H9 (cell line): ENCODE measurements around the gene DAB1. TPM values are rescaled to one million over a fixed set of nuclear protein-coding genes. Genes with fewer than 3 reads are reported as not detected.

Experiments
- DNase-seq: peaks from one replicate; pipeline ENCODE4 v3.0.0-alpha.2; 2017
- H2AFZ ChIP-seq: one replicate; pipeline ENCODE4 v1.6.1; 2013; ENCODE audit warnings: mild to moderate bottlenecking, low read length, control low read depth, moderate library complexity
- H2AK5ac ChIP-seq: 2 replicates; pipeline ENCODE4 v1.6.1; 2013; ENCODE audit warnings: low read length, control low read depth, mixed read lengths; ENCODE audit not compliant: insufficient read length
- H2BK120ac ChIP-seq: one replicate; pipeline ENCODE4 v1.6.1; 2013; ENCODE audit warnings: low read depth, mild to moderate bottlenecking, low read length, control low read depth, inconsistent platforms; ENCODE audit not compliant: poor library complexity, severe bottlenecking
- H2BK12ac ChIP-seq: 2 replicates; pipeline ENCODE4 v1.6.1; 2013; ENCODE audit warnings: low read length, control low read depth, mixed read lengths, low read depth; ENCODE audit not compliant: insufficient read length
- H2BK15ac ChIP-seq: 2 replicates; pipeline ENCODE4 v1.6.1; 2013; ENCODE audit warnings: low read depth, low read length, control low read depth
- H2BK20ac ChIP-seq: one replicate; pipeline ENCODE4 v1.6.1; 2013; ENCODE audit warnings: low read depth, mild to moderate bottlenecking, low read length, control low read depth, inconsistent platforms; ENCODE audit not compliant: poor library complexity, severe bottlenecking
- H2BK5ac ChIP-seq: 2 replicates; pipeline ENCODE4 v1.6.1; 2013; ENCODE audit warnings: low read length, control low read depth, mixed read lengths; ENCODE audit not compliant: insufficient read length
- H3K14ac ChIP-seq: 2 replicates; pipeline ENCODE4 v1.6.1; 2013; ENCODE audit warnings: low read length, control low read depth; ENCODE audit not compliant: insufficient read depth
- H3K18ac ChIP-seq: 2 replicates; pipeline ENCODE4 v1.6.1; 2013; ENCODE audit warnings: low read depth, mild to moderate bottlenecking, mixed read lengths, low read length, control low read depth; ENCODE audit not compliant: insufficient read length
- H3K23ac ChIP-seq: 2 replicates; pipeline ENCODE4 v1.6.1; 2013; ENCODE audit warnings: low read length, control low read depth, mixed read lengths, low read depth; ENCODE audit not compliant: insufficient read length
- H3K23me2 ChIP-seq: 2 replicates; pipeline ENCODE4 v1.6.1; 2013; ENCODE audit warnings: low read depth, mild to moderate bottlenecking, mixed read lengths, low read length, control low read depth; ENCODE audit not compliant: insufficient read length, poor library complexity, severe bottlenecking
- H3K27ac ChIP-seq: 2 replicates; pipeline ENCODE4 v1.5.1; 2013; ENCODE audit warnings: low read length, control low read depth, mixed read lengths, low read depth; ENCODE audit not compliant: insufficient read length
- H3K27me3 ChIP-seq: 2 replicates; pipeline ENCODE4 v1.6.1; 2013; ENCODE audit warnings: low read length, control low read depth, inconsistent platforms; ENCODE audit not compliant: insufficient read depth
- H3K4ac ChIP-seq: 2 replicates; pipeline ENCODE4 v1.6.1; 2013; ENCODE audit warnings: low read depth, mild to moderate bottlenecking, control low read depth, inconsistent platforms, low read length, moderate library complexity
- H3K4me1 ChIP-seq: 2 replicates; pipeline ENCODE4 v1.6.1; 2013; ENCODE audit warnings: low read length, control low read depth, inconsistent platforms; ENCODE audit not compliant: insufficient read depth
- H3K4me2 ChIP-seq: 2 replicates; pipeline ENCODE4 v1.6.1; 2013; ENCODE audit warnings: low read length, control low read depth, mixed read lengths; ENCODE audit not compliant: insufficient read length, insufficient read depth
- H3K56ac ChIP-seq: 2 replicates; pipeline ENCODE4 v1.6.1; 2013; ENCODE audit warnings: low read depth, mild to moderate bottlenecking, mixed read lengths, low read length, control low read depth; ENCODE audit not compliant: insufficient read length
- H3K79me1 ChIP-seq: 2 replicates; pipeline ENCODE4 v1.6.1; 2013; ENCODE audit warnings: low read depth, mild to moderate bottlenecking, moderate library complexity, low read length, control low read depth, inconsistent platforms; ENCODE audit not compliant: insufficient read depth, poor library complexity, severe bottlenecking
- H3K79me2 ChIP-seq: 2 replicates; pipeline ENCODE4 v1.6.1; 2013; ENCODE audit warnings: low read length, control low read depth, inconsistent platforms; ENCODE audit not compliant: insufficient read depth
- H3K9ac ChIP-seq: 2 replicates; pipeline ENCODE4 v1.6.1; 2013; ENCODE audit warnings: low read length, control low read depth, mixed read lengths; ENCODE audit not compliant: insufficient read length; ENCODE audit errors: extremely low read depth
- H3K9me3 ChIP-seq: one replicate; pipeline ENCODE4 v1.6.1; 2013; ENCODE audit warnings: low read depth, low read length, inconsistent platforms; ENCODE audit not compliant: control insufficient read depth
- H3T11ph ChIP-seq: one replicate; pipeline ENCODE4 v1.6.1; 2013; ENCODE audit warnings: mild to moderate bottlenecking, low read length, control low read depth, inconsistent platforms
- H4K20me1 ChIP-seq: one replicate; pipeline ENCODE4 v1.6.1; 2013; ENCODE audit not compliant: control insufficient read depth, insufficient read length, insufficient read depth
- H4K5ac ChIP-seq: 2 replicates; pipeline ENCODE4 v1.6.1; 2013; ENCODE audit warnings: low read depth, mild to moderate bottlenecking, mixed read lengths, low read length, control low read depth; ENCODE audit not compliant: insufficient read length
- H4K8ac ChIP-seq: replicated peaks from 2 replicates; pipeline ENCODE4 v1.6.1; 2013; ENCODE audit warnings: low read length, control low read depth, mixed read lengths, low read depth; ENCODE audit not compliant: insufficient read length
- H4K91ac ChIP-seq: 2 replicates; pipeline ENCODE4 v1.6.1; 2013; ENCODE audit warnings: low read depth, mild to moderate bottlenecking, moderate library complexity, mixed read lengths, low read length, control low read depth; ENCODE audit not compliant: insufficient read length
- H3K27ac Mint-ChIP-seq, 3 experiments: 2 replicates in 2 of 3; 3 replicates in 1 of 3; pipeline ENCODE4 v1.8.0; 2020 to 2021; ENCODE audit warnings: mixed read lengths in 3 of 3, mild to moderate bottlenecking in 1 of 3, moderate library complexity in 1 of 3
- H3K27me3 Mint-ChIP-seq: 2 replicates; pipeline ENCODE4 v1.8.0; 2021; ENCODE audit warnings: low read depth, mild to moderate bottlenecking, moderate library complexity, mixed read lengths
- H3K36me3 Mint-ChIP-seq, 3 experiments: 2 replicates in 2 of 3; 3 replicates in 1 of 3; pipeline ENCODE4 v1.8.0; 2020 to 2021; ENCODE audit warnings: low read depth in 3 of 3, mixed read lengths in 3 of 3; ENCODE audit not compliant: insufficient read depth in 1 of 3
- H3K4me1 Mint-ChIP-seq, 2 experiments: 2 replicates each; pipeline ENCODE4 v1.8.0; 2020; ENCODE audit warnings: mixed read lengths in 2 of 2
- H3K4me3 Mint-ChIP-seq, 2 experiments: 2 replicates in 1 of 2; 3 replicates in 1 of 2; pipeline ENCODE4 v1.8.0; 2020 to 2021; ENCODE audit warnings: mild to moderate bottlenecking in 2 of 2, mixed read lengths in 2 of 2, moderate library complexity in 1 of 2
- H3K9me3 Mint-ChIP-seq, 2 experiments: 2 replicates in 1 of 2; 3 replicates in 1 of 2; pipeline ENCODE4 v1.8.0; 2020; ENCODE audit warnings: mild to moderate bottlenecking in 2 of 2, mixed read lengths in 2 of 2, moderate library complexity in 1 of 2
- WGBS: extraction: QIAGEN DNeasy Blood & Tissue Kit; methylation state at CpG from one replicate; pipeline ENCODE4 v1.1.7; 2013; ENCODE audit warnings: missing lambda C conversion rate, low lambda C conversion rate, mixed read lengths; ENCODE audit not compliant: insufficient read length; ENCODE audit errors: extremely low coverage; 5-methylcytosine and 5-hydroxymethylcytosine counted together
- total RNA-seq: library from RNA; stranded (reverse); gene quantifications from 2 replicates; pipeline ENCODE4 v1.2.1, GENCODE V29; 2021
- TF ChIP-seq, protein P1 (sequence below): fragments of 200-600 bp; sonication (generic); conservative IDR thresholded peaks from 3 replicates; pipeline ENCODE4 v1.8.0; 2021; ENCODE audit warnings: antibody characterized with exemption, mild to moderate bottlenecking

Gene DAB1
- total RNA-seq, 1 experiment from 2014 or later: 9.3 TPM

DNA sequence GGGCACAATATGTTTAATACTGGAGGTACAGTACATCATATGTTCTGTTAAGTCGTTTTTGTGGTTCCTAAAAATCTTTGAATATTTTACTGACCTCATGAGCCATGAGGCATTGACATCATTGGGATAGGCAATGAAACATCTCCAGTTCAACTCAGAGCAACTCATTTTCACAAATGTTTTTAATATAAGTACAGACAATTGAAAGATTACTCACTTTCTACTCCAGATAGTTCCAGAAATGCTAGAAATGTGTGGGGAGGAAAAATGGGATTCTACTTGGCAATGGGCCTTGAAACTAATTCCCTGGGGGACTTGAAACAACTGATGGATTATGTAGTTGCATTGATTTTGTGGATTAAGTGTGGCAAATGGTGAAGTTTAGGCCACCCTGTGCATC, 450.9 kb downstream of the DAB1 start:
- H2BK5ac ChIP-seq: no peak overlapping the region

More for the DNA sequence above, 450.9 kb downstream of the DAB1 start:
- H3K4me2 ChIP-seq: no peak overlapping the region
- no peak overlapping the region for H3K56ac ChIP-seq
- no peaks in the 10 kb centered on the region for H3K4me1 ChIP-seq
- H4K20me1 ChIP-seq: no peaks in the 10 kb centered on the region
- H2AFZ ChIP-seq: no peak overlapping the region
- H3K9ac ChIP-seq: no peak overlapping the region
- H2BK120ac ChIP-seq: no peak overlapping the region
- H2AK5ac ChIP-seq: no peak overlapping the region
- H3K18ac ChIP-seq: no peak overlapping the region
- H3K9me3 ChIP-seq: no peaks in the 10 kb centered on the region
- H4K5ac ChIP-seq: no peak overlapping the region
- H2BK12ac ChIP-seq: no peak overlapping the region
- 0 out of 4 replicates have a peak, but pooled peaks cover 0 to 2% of the 10 kb centered on the region in 2 experiments for H3K4me1 Mint-ChIP-seq
- WGBS: no CpG with 5 or more reads among the region's 1 CpG
- no peaks in the 10 kb centered on the region for H3K36me3 Mint-ChIP-seq
- no peaks in the 10 kb centered on the region for H3K9me3 Mint-ChIP-seq
- no peak overlapping the region for H3T11ph ChIP-seq
- H3K4me3 Mint-ChIP-seq: no peak overlapping the region
- no peak overlapping the region for H3K14ac ChIP-seq
- no peak for DNase-seq
- H4K8ac ChIP-seq: no peak overlapping the region
- TF ChIP-seq, protein P1, sequence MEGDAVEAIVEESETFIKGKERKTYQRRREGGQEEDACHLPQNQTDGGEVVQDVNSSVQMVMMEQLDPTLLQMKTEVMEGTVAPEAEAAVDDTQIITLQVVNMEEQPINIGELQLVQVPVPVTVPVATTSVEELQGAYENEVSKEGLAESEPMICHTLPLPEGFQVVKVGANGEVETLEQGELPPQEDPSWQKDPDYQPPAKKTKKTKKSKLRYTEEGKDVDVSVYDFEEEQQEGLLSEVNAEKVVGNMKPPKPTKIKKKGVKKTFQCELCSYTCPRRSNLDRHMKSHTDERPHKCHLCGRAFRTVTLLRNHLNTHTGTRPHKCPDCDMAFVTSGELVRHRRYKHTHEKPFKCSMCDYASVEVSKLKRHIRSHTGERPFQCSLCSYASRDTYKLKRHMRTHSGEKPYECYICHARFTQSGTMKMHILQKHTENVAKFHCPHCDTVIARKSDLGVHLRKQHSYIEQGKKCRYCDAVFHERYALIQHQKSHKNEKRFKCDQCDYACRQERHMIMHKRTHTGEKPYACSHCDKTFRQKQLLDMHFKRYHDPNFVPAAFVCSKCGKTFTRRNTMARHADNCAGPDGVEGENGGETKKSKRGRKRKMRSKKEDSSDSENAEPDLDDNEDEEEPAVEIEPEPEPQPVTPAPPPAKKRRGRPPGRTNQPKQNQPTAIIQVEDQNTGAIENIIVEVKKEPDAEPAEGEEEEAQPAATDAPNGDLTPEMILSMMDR: no peak
- no peaks in the 10 kb centered on the region for H3K23me2 ChIP-seq
- no peaks in the 10 kb centered on the region for H3K79me1 ChIP-seq
- H3K27me3 Mint-ChIP-seq: peaks cover 2% of the 10 kb centered on the region; the same call in 1 of the 2 replicates
- no peak overlapping the region for H3K23ac ChIP-seq
- H2BK20ac ChIP-seq: no peak overlapping the region
- H3K79me2 ChIP-seq: no peaks in the 10 kb centered on the region
- no peak overlapping the region for H2BK15ac ChIP-seq
- H3K4ac ChIP-seq: no peak overlapping the region
- no peak overlapping the region for H3K27ac Mint-ChIP-seq
- no peak overlapping the region for H4K91ac ChIP-seq
- H3K27ac ChIP-seq: no peak overlapping the region
- H3K27me3 ChIP-seq: no peaks in the 10 kb centered on the region
